Astrocyte (in vitro differentiated cells and primary cell): ENCODE measurements around the gene ALK. TPM values are rescaled to one million over a fixed set of nuclear protein-coding genes. Genes with fewer than 3 reads are reported as not detected.
A peak's percentile ranks its signal among the peaks of the same experiment; 100 is the strongest.

Source experiments
- DNase-seq: peaks from one replicate; pipeline ENCODE4 v3.0.0-alpha.2; 2010; ENCODE audit warnings: low read depth
- FAIRE-seq: peaks from 2 replicates; lab custom pipeline; 2011; peaks lifted over from hg19 to GRCh38; lab: Jason Lieb, UNC
- H2AFZ ChIP-seq: 2 replicates; pipeline ENCODE4 v1.6.0; 2012; ENCODE audit warnings: low read depth, low read length, inconsistent platforms
- H3K27ac ChIP-seq: 2 replicates; pipeline ENCODE4 v1.5.1; 2011; ENCODE audit warnings: low read depth, low read length, inconsistent platforms
- H3K27me3 ChIP-seq: 2 replicates; pipeline ENCODE4 v1.6.0; 2011; ENCODE audit warnings: low read length, inconsistent platforms; ENCODE audit not compliant: insufficient read depth
- H3K36me3 ChIP-seq: 2 replicates; pipeline ENCODE4 v1.5.1; 2011; ENCODE audit warnings: low read length, inconsistent platforms; ENCODE audit not compliant: insufficient read depth
- H3K4me1 ChIP-seq: 2 replicates; pipeline ENCODE4 v1.5.1; 2011; ENCODE audit warnings: low read length, inconsistent platforms; ENCODE audit not compliant: insufficient read depth
- H3K4me2 ChIP-seq: 2 replicates; pipeline ENCODE4 v1.6.0; 2012; ENCODE audit warnings: low read length, inconsistent platforms
- H3K4me3 ChIP-seq: 2 replicates; pipeline ENCODE4 v1.5.1; 2011; ENCODE audit warnings: low read depth, mild to moderate bottlenecking, low read length, inconsistent platforms; ENCODE audit not compliant: insufficient read depth
- H3K79me2 ChIP-seq: 2 replicates; pipeline ENCODE4 v1.6.0; 2012; ENCODE audit warnings: mild to moderate bottlenecking, low read length, inconsistent platforms; ENCODE audit not compliant: insufficient read depth
- H3K9ac ChIP-seq: 2 replicates; pipeline ENCODE4 v1.6.0; 2012; ENCODE audit warnings: mild to moderate bottlenecking, low read length, inconsistent platforms
- H3K9me3 ChIP-seq: 2 replicates; pipeline ENCODE4 v1.5.1; 2012; ENCODE audit warnings: low read depth, mild to moderate bottlenecking, low read length, inconsistent platforms; ENCODE audit not compliant: insufficient read depth
- H4K20me1 ChIP-seq: 2 replicates; pipeline ENCODE4 v1.6.0; 2012; ENCODE audit warnings: low read length, inconsistent platforms; ENCODE audit not compliant: insufficient read depth
- H3K27ac Mint-ChIP-seq: one replicate; pipeline ENCODE4 v1.8.0; 2021; ENCODE audit warnings: mild to moderate bottlenecking, mixed read lengths; ENCODE audit not compliant: unreplicated experiment
- H3K27me3 Mint-ChIP-seq: one replicate; pipeline ENCODE4 v1.8.0; 2021; ENCODE audit warnings: low read depth, mixed read lengths; ENCODE audit not compliant: unreplicated experiment
- H3K36me3 Mint-ChIP-seq: one replicate; pipeline ENCODE4 v1.8.0; 2021; ENCODE audit warnings: low read depth, mixed read lengths; ENCODE audit not compliant: unreplicated experiment
- H3K4me1 Mint-ChIP-seq: one replicate; pipeline ENCODE4 v1.8.0; 2021; ENCODE audit warnings: low read depth, mixed read lengths; ENCODE audit not compliant: unreplicated experiment
- H3K4me3 Mint-ChIP-seq: one replicate; pipeline ENCODE4 v1.8.0; 2021; ENCODE audit warnings: mild to moderate bottlenecking, moderate library complexity, mixed read lengths; ENCODE audit not compliant: unreplicated experiment
- H3K9me3 Mint-ChIP-seq: one replicate; pipeline ENCODE4 v1.8.0; 2021; ENCODE audit warnings: mild to moderate bottlenecking, mixed read lengths; ENCODE audit not compliant: unreplicated experiment
- CTCF ChIP-seq: IDR thresholded peaks from 2 replicates; pipeline ENCODE4 v1.5.1; 2011; ENCODE audit warnings: low read depth, mild to moderate bottlenecking, inconsistent platforms, low read length, moderate library complexity; ENCODE audit not compliant: insufficient read depth
- EZH2 ChIP-seq: IDR thresholded peaks from 2 replicates; pipeline ENCODE4 v1.6.1; 2012; ENCODE audit warnings: mild to moderate bottlenecking, low read length, inconsistent platforms; ENCODE audit not compliant: insufficient read depth
- total RNA-seq: library from RNA; stranded (reverse); gene quantifications from 2 replicates; pipeline ENCODE4 v1.2.1, GENCODE V29; 2021

The ALK gene
- total RNA-seq, 1 donor from 2014 or later, result 0.16 TPM

- Mint-ChIP-seq H3K4me3 (no peak overlapping the region), H3K27ac (no peak overlapping the region), H3K36me3 (peaks cover 17% of the 10 kb centered on the region), H3K4me1 (peaks cover 6% of the 10 kb centered on the region), H3K9me3 (no peaks in the 10 kb centered on the region), H3K27me3 (no peaks in the 10 kb centered on the region)
- H4K20me1 ChIP-seq, result no peaks in the 10 kb centered on the region
- peaks cover 48% of the 10 kb centered on the region for H3K36me3 ChIP-seq
- DNase-seq (no peak), FAIRE-seq (no peak)
- no peaks in the 10 kb centered on the region for H3K27me3 ChIP-seq
- H3K27ac ChIP-seq, result no peak overlapping the region
- no peak overlapping the region for H3K4me3 ChIP-seq
- H3K4me1 ChIP-seq, result no peaks in the 10 kb centered on the region
- no peaks in the 10 kb centered on the region for H3K9me3 ChIP-seq
- no peak overlapping the region for H2AFZ ChIP-seq
- H3K79me2 ChIP-seq, result no peaks in the 10 kb centered on the region
- TF ChIP-seq CTCF (no peak), EZH2 (no peak)
- H3K4me2 ChIP-seq, result no peak overlapping the region
- H3K9ac ChIP-seq, result no peak overlapping the region
These were observed 764.3 kb downstream of the ALK start for GRCh38 chr2:29157131-29157530.

- FAIRE-seq, result no peak
- Histone ChIP-seq H3K9ac (no peak overlapping the region), H3K4me1 (no peaks in the 10 kb centered on the region), H3K79me2 (no peaks in the 10 kb centered on the region), H3K4me2 (no peak overlapping the region), H3K27ac (no peak overlapping the region), H4K20me1 (no peaks in the 10 kb centered on the region), H2AFZ (no peak overlapping the region), H3K9me3 (no peaks in the 10 kb centered on the region), H3K27me3 (no peaks in the 10 kb centered on the region), H3K36me3 (peaks cover 45% of the 10 kb centered on the region), H3K4me3 (no peak overlapping the region)
- no peaks in the 10 kb centered on the region for H3K27me3 Mint-ChIP-seq
- TF ChIP-seq EZH2 (no peak), CTCF (no peak)
- peak; percentile 40 for DNase-seq
- H3K4me1 Mint-ChIP-seq, result peaks cover 6% of the 10 kb centered on the region
- no peak overlapping the region for H3K27ac Mint-ChIP-seq
- peaks cover 17% of the 10 kb centered on the region for H3K36me3 Mint-ChIP-seq
- H3K4me3 Mint-ChIP-seq, result no peak overlapping the region
- H3K9me3 Mint-ChIP-seq, result no peaks in the 10 kb centered on the region
These were observed 765.8 kb downstream of the ALK start for GRCh38 chr2:29155578-29155977.

- Histone ChIP-seq H4K20me1 (no peaks in the 10 kb centered on the region), H3K79me2 (no peaks in the 10 kb centered on the region), H3K36me3 (peaks cover 42% of the 10 kb centered on the region), H3K27me3 (no peaks in the 10 kb centered on the region), H3K27ac (no peak overlapping the region), H3K4me2 (no peak overlapping the region), H2AFZ (no peak overlapping the region), H3K4me3 (no peak overlapping the region), H3K4me1 (no peaks in the 10 kb centered on the region), H3K9ac (no peak overlapping the region), H3K9me3 (no peaks in the 10 kb centered on the region)
- TF ChIP-seq CTCF (no peak), EZH2 (no peak)
- no peak overlapping the region for H3K27ac Mint-ChIP-seq
- no peaks in the 10 kb centered on the region for H3K27me3 Mint-ChIP-seq
- H3K4me3 Mint-ChIP-seq, result no peak overlapping the region
- H3K36me3 Mint-ChIP-seq, result peaks cover 12% of the 10 kb centered on the region
- peaks cover 6% of the 10 kb centered on the region for H3K4me1 Mint-ChIP-seq
- no peaks in the 10 kb centered on the region for H3K9me3 Mint-ChIP-seq
- FAIRE-seq, result no peak
- DNase-seq, result no peak
These were observed 766.8 kb downstream of the ALK start for GRCh38 chr2:29154610-29155009.
